Parathyroid adenoma (tissue), 2 donors: ENCODE results near the gene CELA2A.

Experiments used
- H2AFZ ChIP-seq: fragments of 300-600 bp; sonication (generic); one replicate; pipeline ENCODE4 v1.7.0; 2017; ENCODE audit warnings: antibody characterized with exemption, mild to moderate bottlenecking
- H3K27ac ChIP-seq: fragments of 300-600 bp; sonication (generic); one replicate; pipeline ENCODE4 v1.7.0; 2017
- H3K27me3 ChIP-seq: fragments of 300-600 bp; sonication (generic); one replicate; pipeline ENCODE4 v1.7.0; 2017; ENCODE audit warnings: low read length; ENCODE audit not compliant: control insufficient read depth, insufficient read depth
- H3K36me3 ChIP-seq: fragments of 300-600 bp; sonication (generic); one replicate; pipeline ENCODE4 v1.7.0; 2017; ENCODE audit warnings: low read length; ENCODE audit not compliant: control insufficient read depth, insufficient read depth
- H3K4me1 ChIP-seq: fragments of 300-600 bp; sonication (generic); one replicate; pipeline ENCODE4 v1.7.0; 2017; ENCODE audit warnings: control low read depth
- H3K4me2 ChIP-seq: fragments of 300-600 bp; sonication (generic); one replicate; pipeline ENCODE4 v1.7.0; 2017; ENCODE audit warnings: low read length
- H3K4me3 ChIP-seq: fragments of 300-600 bp; sonication (generic); one replicate; pipeline ENCODE4 v1.7.0; 2017; ENCODE audit warnings: low read depth, low read length
- H3K79me2 ChIP-seq: fragments of 300-600 bp; sonication (generic); one replicate; pipeline ENCODE4 v1.7.0; 2017; ENCODE audit warnings: control low read depth
- H3K9ac ChIP-seq: fragments of 300-600 bp; sonication (generic); one replicate; pipeline ENCODE4 v1.7.0; 2017; ENCODE audit warnings: mild to moderate bottlenecking
- H3K9me3 ChIP-seq: fragments of 300-600 bp; sonication (generic); one replicate; pipeline ENCODE4 v1.7.0; 2017; ENCODE audit warnings: low read length; ENCODE audit not compliant: control insufficient read depth
- CTCF ChIP-seq: fragments of 300-600 bp; sonication (generic); IDR thresholded peaks from one replicate; pipeline ENCODE4 v1.7.0; 2017; ENCODE audit warnings: antibody characterized with exemption, mild to moderate bottlenecking
- donor health status: primary hyperparathyroidism.

Gene CELA2A

GRCh38 chr1:15424146-15424667 is 32.3 kb upstream of the CELA2A start:
- Histone ChIP-seq H3K27me3 (no peaks in the 10 kb centered on the region), H2AFZ (no peak overlapping the region), H3K4me1 (peaks cover 2% of the 10 kb centered on the region), H3K79me2 (peaks cover 28% of the 10 kb centered on the region), H3K4me2 (no peak overlapping the region), H3K36me3 (no peaks in the 10 kb centered on the region), H3K9me3 (no peaks in the 10 kb centered on the region), H3K9ac (no peak overlapping the region), H3K27ac (no peak overlapping the region), H3K4me3 (no peak overlapping the region)
- no peak for TF ChIP-seq CTCF

GRCh38 chr1:15424981-15425380 is 31.6 kb upstream of the CELA2A start:
- Histone ChIP-seq H3K9me3 (no peaks in the 10 kb centered on the region), H2AFZ (no peak overlapping the region), H3K9ac (no peak overlapping the region), H3K79me2 (peaks cover 28% of the 10 kb centered on the region), H3K36me3 (no peaks in the 10 kb centered on the region), H3K4me2 (no peak overlapping the region), H3K27me3 (no peaks in the 10 kb centered on the region), H3K4me1 (no peaks in the 10 kb centered on the region), H3K4me3 (no peak overlapping the region), H3K27ac (no peak overlapping the region)
- TF ChIP-seq CTCF = no peak

- H3K36me3 ChIP-seq = no peaks in the 10 kb centered on the region
- TF ChIP-seq CTCF = no peak
Observed at GRCh38 chr1:15425521-15425920, 31.0 kb upstream of the CELA2A start.

GRCh38 chr1:15425958-15426357 is 30.6 kb upstream of the CELA2A start:
- TF ChIP-seq CTCF = no peak
- H3K4me1 ChIP-seq = no peaks in the 10 kb centered on the region
- H3K9ac ChIP-seq = no peak overlapping the region
- H3K79me2 ChIP-seq = peaks cover 25% of the 10 kb centered on the region
- H3K27ac ChIP-seq = no peak overlapping the region
- H3K9me3 ChIP-seq = no peaks in the 10 kb centered on the region
- H3K4me2 ChIP-seq = no peak overlapping the region
- no peak overlapping the region for H3K4me3 ChIP-seq
- H2AFZ ChIP-seq = no peak overlapping the region
- H3K27me3 ChIP-seq = no peaks in the 10 kb centered on the region
- no peaks in the 10 kb centered on the region for H3K36me3 ChIP-seq

More at GRCh38 chr1:15425521-15425920, 31.0 kb upstream of the CELA2A start:
- Histone ChIP-seq H3K79me2 (peaks cover 28% of the 10 kb centered on the region), H3K27me3 (no peaks in the 10 kb centered on the region), H3K4me1 (no peaks in the 10 kb centered on the region), H3K9me3 (no peaks in the 10 kb centered on the region), H2AFZ (no peak overlapping the region), H3K4me3 (no peak overlapping the region), H3K4me2 (no peak overlapping the region), H3K27ac (no peak overlapping the region), H3K9ac (no peak overlapping the region)
